Measurements from ENCODE around the gene SLC19A1. TPM values are rescaled to one million over a fixed set of nuclear protein-coding genes. Genes with fewer than 3 reads are reported as not detected.
A peak's percentile ranks its signal among the peaks of the same experiment; 100 is the strongest.

Gene SLC19A1
- total and polyA plus RNA-seq, 8 donors: 2.9 to 23.3 (median 5.3) TPM

GRCh38 chr21:45535341-45536081, 6.7 kb downstream of the SLC19A1 start:
- peaks cover 5 to 18% (median 13%) of the 10 kb centered on the region in 4 donors for H3K36me3 ChIP-seq
- DNase-seq: peak; percentile 49 to 76
- intact Hi-C loops (cut with DNase I; ENCODE audit: low total_unique reads): no loop called here
- H3K27me3 ChIP-seq: no peaks in the 10 kb centered on the region
- no peaks in the 10 kb centered on the region for H3K9me3 ChIP-seq
- no peak for TF ChIP-seq POLR2AphosphoS5 (IDR thresholded peaks at IDR 0.05)
- TF ChIP-seq POLR2A (IDR thresholded peaks at IDR 0.05): no peak
- no peak for TF ChIP-seq EP300 (IDR thresholded peaks at IDR 0.05)
- TF ChIP-seq CTCF (IDR thresholded peaks at IDR 0.05): no peak
- H3K4me3 ChIP-seq: peak overlapping the region in 1 of 4 donors; percentile 21
- WGBS, 5 donors: 59 to 72% (median 66%) methylated on average over 31 to 34 of the region's 34 CpGs
- H3K27ac ChIP-seq: peak overlapping the region; percentile 7 to 67 (median 38)
- peaks cover 28 to 56% (median 35%) of the 10 kb centered on the region in 4 donors for H3K4me1 ChIP-seq

DNA sequence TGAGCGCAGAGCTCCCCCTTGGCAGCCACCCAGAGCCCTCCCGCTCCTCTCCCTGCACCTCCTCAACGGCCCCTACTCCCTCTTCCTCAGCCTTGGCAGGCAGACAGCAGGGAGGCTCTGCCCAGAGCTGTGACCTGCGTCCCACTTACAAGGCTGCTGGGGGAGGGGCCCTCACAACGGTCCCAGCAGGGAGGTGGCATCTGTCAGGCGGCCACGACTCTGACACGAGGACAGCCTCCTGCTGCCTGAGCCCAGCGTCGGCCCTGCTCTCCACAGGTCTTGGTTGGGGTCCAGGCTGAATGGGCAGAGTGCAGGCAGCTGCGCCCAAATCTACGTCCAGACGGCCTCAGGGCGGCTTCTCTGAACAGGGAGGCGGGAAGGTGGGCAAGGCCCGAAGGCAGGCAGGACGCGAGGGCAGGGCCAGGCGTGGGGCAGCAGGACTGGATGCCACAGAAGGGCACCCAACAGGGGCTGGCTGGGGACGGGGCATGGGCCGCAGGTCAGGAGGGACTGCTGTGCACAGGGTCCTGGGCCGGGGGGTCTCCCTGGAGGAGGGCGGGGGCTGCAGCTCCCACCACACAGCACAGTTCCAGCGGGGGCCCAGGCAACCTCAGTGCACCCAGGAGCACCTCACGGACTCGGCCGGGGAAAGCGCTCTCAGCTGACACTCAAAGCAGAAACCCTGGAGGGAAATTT, 7.5 kb downstream of the SLC19A1 start:
- peaks cover 12 to 25% (median 20%) of the 10 kb centered on the region in 4 donors for H3K36me3 ChIP-seq
- peaks cover 28 to 49% (median 35%) of the 10 kb centered on the region in 4 donors for H3K4me1 ChIP-seq
- no peaks in the 10 kb centered on the region for H3K9me3 ChIP-seq
- no peaks in the 10 kb centered on the region for H3K27me3 ChIP-seq
- 59 to 79% (median 61%) methylated on average over 19 to 28 of the region's 28 CpGs for WGBS, 5 donors
- peak overlapping the region in 1 of 4 donors; percentile 21 for H3K4me3 ChIP-seq
- TF ChIP-seq EP300 (IDR thresholded peaks at IDR 0.05): no peak
- TF ChIP-seq POLR2AphosphoS5 (IDR thresholded peaks at IDR 0.05): no peak
- no peak for TF ChIP-seq POLR2A (IDR thresholded peaks at IDR 0.05)
- no peak for TF ChIP-seq CTCF (IDR thresholded peaks at IDR 0.05)
- DNase-seq: peak; percentile 73 to 91
- H3K27ac ChIP-seq: peak overlapping the region in 4 of 5 donors; percentile 9 to 67 (median 50)
- intact Hi-C loops (cut with DNase I; ENCODE audit: low total_unique reads): no loop called here

DNA sequence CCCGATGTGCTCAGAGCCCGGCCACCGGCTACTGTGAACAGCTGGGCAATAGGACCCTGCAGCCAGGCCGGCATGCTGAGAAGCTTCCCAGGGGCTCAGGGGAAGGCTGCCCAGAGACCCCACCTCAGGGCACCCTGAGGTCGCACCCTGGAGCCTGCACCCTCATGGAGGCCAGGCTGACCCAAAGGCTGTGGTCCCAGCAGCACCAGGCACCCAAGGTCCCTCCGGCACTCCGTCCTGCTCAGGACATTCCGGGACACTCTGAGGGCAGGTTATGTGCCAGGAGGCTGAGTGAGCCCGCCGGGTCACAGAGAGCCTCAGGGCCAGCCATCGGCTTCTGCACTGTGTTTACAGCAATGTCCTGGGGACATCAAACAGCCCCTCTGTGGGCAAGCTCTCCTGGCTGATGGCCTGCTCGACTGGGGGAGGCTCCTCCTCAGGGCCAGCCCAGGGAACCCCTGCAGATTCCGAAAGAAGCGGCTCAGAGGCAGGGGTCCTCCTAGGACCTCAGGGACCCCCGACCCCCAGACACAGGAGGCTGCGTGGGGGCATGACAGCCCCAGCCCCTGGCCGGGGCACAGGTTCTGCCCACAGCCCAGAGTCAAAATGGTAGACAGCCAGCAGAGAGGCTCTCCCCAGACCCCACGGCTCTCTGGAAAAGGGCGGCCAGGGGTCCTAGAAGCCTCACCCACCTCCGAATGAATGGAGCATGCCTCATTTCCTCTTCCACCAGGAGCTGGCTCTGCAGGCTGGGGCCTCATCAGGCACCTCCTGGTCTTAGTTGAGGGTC, 8.2 kb downstream of the SLC19A1 start:
- Histone ChIP-seq H3K27ac (peak overlapping the region in 4 of 5 donors; percentile 19 to 67 (median 50)), H3K27me3 (no peaks in the 10 kb centered on the region), H3K36me3 (peaks cover 15 to 32% (median 27%) of the 10 kb centered on the region in 4 donors), H3K4me3 (no peak overlapping the region), H3K9me3 (no peaks in the 10 kb centered on the region), H3K4me1 (peaks cover 28 to 49% (median 35%) of the 10 kb centered on the region in 4 donors)
- intact Hi-C loops (cut with DNase I; ENCODE audit: low total_unique reads): no loop called here
- WGBS, 5 donors: 68 to 80% (median 70%) methylated on average over 11 to 20 of the region's 20 CpGs
- DNase-seq: peak in 1 of 2 donors; percentile 27
- no peak for TF ChIP-seq POLR2A (IDR thresholded peaks at IDR 0.05)
- no peak for TF ChIP-seq POLR2AphosphoS5 (IDR thresholded peaks at IDR 0.05)
- TF ChIP-seq CTCF (IDR thresholded peaks at IDR 0.05): no peak
- no peak for TF ChIP-seq EP300 (IDR thresholded peaks at IDR 0.05)

- Histone ChIP-seq H3K27ac (peak overlapping the region in 4 of 5 donors; percentile 19 to 67 (median 50)), H3K4me3 (no peak overlapping the region), H3K9me3 (no peaks in the 10 kb centered on the region), H3K36me3 (peaks cover 15 to 36% (median 30%) of the 10 kb centered on the region in 4 donors), H3K27me3 (no peaks in the 10 kb centered on the region), H3K4me1 (peaks cover 28 to 49% (median 35%) of the 10 kb centered on the region in 4 donors)
- intact Hi-C loops (cut with DNase I; ENCODE audit: low total_unique reads): no loop called here
- WGBS, 5 donors: 43 to 93% (median 57%) methylated on average over 7 to 12 of the region's 12 CpGs
- TF ChIP-seq EP300 (IDR thresholded peaks at IDR 0.05) (no peak), POLR2AphosphoS5 (IDR thresholded peaks at IDR 0.05) (no peak), POLR2A (IDR thresholded peaks at IDR 0.05) (no peak), CTCF (IDR thresholded peaks at IDR 0.05) (no peak)
- peak; percentile 65 to 68 for DNase-seq
Measured at GRCh38 chr21:45533361-45533845, 8.8 kb downstream of the SLC19A1 start.
